HG03039 (cell line): ENCODE data around the gene MLX.
"Not testable (repeated sequence)": the region's sequence is repeated elsewhere in the genome, so short reads cannot be mapped to it uniquely, and the experiment has no call there.

ENCODE experiments used
- ATAC-seq: cut with Tn5 transposase; IDR thresholded peaks from one replicate; pipeline ENCODE4 v1.9.1; 2021; ENCODE audit warnings: mild to moderate bottlenecking, moderate library complexity; ENCODE audit not compliant: unreplicated experiment

Gene MLX

DNA sequence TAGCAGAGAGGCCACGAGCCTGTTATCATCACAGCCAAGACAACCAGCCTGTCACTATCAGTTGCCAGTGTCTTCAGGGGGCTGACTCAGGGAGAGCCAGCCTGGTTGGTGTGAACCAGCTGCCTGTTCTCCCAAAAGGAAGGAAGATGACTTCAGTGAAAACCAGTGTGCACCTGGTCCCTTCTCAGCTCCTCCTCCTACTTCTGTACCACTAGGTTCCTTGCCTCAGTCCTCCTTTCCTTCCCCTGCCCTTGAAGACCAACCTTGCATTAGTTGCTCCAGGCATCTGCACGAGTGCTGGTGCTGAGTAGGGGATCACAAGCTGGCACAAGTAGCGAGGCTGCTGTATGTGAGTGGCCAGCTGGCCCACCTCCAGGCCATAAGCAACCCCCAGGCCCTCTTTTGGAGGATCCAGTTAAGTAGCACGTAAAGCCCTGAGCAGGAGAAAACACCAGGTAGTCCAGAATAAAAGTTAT is 51.1 kb downstream of the MLX start:
- ATAC-seq: no peak

DNA sequence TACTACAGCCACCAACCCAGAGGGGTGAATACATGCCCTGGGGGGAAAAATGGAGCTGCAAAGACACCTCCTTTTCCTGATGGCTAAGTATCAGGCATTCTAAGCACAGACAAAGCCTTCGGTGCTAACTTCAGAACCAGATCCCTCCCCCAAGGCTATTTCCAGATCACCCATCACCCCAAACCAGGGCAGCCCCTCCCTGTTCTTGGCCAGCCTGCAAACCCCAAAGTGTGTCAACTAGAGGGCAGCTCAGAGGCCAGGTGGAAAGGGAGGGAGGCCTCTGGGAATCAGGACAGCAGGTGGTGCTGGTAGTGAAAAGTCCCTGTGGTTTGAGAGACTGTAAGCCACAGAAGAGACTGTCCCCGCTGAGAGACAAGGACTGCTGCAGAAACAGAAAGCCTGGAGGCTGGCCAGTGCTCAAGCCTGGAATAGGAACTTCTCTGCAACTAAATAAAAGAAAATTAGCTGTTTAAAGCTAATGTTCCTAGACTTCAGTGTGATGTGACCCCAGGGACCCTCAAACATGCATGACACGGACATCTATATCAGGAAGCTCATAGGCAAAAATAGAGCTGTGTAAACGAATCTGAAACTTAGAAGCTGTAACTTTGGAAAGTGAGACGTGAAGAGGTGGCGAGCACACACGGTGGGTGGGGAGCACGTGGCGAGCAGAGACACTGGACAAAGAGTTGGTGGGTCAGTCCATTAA is 51.7 kb downstream of the MLX start:
- peak; percentile 81 for ATAC-seq

DNA sequence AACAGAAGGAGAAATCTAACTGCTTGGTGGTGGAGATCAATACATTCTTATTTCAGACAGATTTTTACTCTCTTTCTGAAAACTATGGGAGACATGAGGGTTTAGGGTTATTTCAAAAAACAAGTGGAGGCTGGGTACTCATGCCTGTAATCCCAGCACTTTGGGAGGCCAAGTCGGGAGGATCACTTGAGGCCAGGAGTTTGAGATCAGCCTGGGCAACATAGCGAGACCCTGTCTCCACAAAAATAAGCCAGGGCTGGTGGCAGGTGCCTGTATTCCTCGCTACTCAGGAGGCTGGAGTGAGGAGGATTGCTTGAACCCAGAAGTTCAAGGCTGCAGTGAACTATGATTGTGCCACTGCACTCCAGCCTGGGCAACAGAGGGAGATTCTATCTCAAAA is 55.1 kb downstream of the MLX start:
- not testable (repeated sequence) for ATAC-seq
